ENCODE results near the gene CACNA2D4.

DNA sequence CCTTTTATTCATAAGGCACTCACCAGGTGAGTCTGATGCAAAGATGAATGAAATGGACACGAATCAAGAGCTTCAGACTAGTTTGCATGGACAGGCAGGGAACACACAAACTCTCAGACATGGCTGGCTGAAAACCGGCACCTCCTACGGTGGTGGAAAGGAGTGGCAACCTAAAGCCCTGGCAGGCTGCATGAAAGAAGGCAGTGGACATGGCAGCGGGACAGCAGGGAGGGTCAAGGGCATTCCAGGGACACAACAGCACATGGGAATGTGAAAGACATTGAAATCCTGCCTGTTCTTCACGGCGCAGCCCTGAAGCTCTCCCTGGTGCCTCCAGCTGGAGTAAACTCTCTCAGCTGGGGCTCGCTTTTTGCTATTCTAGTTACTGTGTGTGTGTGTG lies 114.7 kb downstream of the CACNA2D4 start:
- TF ChIP-seq, protein P1, sequence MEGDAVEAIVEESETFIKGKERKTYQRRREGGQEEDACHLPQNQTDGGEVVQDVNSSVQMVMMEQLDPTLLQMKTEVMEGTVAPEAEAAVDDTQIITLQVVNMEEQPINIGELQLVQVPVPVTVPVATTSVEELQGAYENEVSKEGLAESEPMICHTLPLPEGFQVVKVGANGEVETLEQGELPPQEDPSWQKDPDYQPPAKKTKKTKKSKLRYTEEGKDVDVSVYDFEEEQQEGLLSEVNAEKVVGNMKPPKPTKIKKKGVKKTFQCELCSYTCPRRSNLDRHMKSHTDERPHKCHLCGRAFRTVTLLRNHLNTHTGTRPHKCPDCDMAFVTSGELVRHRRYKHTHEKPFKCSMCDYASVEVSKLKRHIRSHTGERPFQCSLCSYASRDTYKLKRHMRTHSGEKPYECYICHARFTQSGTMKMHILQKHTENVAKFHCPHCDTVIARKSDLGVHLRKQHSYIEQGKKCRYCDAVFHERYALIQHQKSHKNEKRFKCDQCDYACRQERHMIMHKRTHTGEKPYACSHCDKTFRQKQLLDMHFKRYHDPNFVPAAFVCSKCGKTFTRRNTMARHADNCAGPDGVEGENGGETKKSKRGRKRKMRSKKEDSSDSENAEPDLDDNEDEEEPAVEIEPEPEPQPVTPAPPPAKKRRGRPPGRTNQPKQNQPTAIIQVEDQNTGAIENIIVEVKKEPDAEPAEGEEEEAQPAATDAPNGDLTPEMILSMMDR (IDR thresholded peaks at IDR 0.05; ENCODE audit: low read depth, low read length), result no peak
- no peak for TF ChIP-seq EZH2phosphoT487 (IDR thresholded peaks at IDR 0.05; ENCODE audit: low read depth)
